ENCODE data around the gene TMEM151B.

DNA sequence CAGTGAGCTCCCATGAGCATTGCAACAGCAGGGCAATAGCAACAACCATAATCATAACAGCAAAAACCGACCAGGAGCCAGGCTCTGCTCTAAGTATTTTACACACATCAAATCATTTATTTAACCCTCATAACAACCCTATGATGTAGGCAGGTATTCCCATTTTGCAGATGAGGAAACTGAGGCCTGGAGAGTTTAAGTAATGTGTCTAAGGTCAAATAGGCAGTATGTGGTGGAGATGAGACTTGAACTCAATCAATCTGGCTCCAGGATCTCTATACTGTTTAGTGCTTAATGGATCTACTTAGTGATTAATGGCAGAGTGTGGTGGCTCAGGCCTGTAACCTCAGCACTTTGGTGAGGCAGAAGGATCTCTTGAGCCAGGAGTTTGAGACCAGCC, 3.4 kb downstream of the TMEM151B start:
- TF ChIP-seq, protein P1, sequence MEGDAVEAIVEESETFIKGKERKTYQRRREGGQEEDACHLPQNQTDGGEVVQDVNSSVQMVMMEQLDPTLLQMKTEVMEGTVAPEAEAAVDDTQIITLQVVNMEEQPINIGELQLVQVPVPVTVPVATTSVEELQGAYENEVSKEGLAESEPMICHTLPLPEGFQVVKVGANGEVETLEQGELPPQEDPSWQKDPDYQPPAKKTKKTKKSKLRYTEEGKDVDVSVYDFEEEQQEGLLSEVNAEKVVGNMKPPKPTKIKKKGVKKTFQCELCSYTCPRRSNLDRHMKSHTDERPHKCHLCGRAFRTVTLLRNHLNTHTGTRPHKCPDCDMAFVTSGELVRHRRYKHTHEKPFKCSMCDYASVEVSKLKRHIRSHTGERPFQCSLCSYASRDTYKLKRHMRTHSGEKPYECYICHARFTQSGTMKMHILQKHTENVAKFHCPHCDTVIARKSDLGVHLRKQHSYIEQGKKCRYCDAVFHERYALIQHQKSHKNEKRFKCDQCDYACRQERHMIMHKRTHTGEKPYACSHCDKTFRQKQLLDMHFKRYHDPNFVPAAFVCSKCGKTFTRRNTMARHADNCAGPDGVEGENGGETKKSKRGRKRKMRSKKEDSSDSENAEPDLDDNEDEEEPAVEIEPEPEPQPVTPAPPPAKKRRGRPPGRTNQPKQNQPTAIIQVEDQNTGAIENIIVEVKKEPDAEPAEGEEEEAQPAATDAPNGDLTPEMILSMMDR (IDR thresholded peaks at IDR 0.05; ENCODE audit: poor library complexity), result no peak
- no peak for TF ChIP-seq EZH2 (IDR thresholded peaks at IDR 0.05; ENCODE audit: borderline replicate concordance)
